RWPE2 (cell line): ENCODE results near the gene TRAF3IP1.
"Not testable (repeated sequence)": the region's sequence is repeated elsewhere in the genome, so short reads cannot be mapped to it uniquely, and the experiment has no call there.

Experiments used
- ATAC-seq: fragments of 200-7000 bp; cut with Tn5 transposase; 3 replicates; pipeline ENCODE4 v1.9.1; 2021; ENCODE audit warnings: low read depth
- DNase-seq: peaks from one replicate; pipeline ENCODE4 v3.0.0-alpha.2; 2020; ENCODE audit warnings: low spot score
- H3K27ac ChIP-seq: fragments of 450-650 bp; 2 replicates; pipeline ENCODE4 v1.5.1; 2017; ENCODE audit warnings: mild to moderate bottlenecking; ENCODE audit not compliant: poor library complexity, severe bottlenecking
- H3K27me3 ChIP-seq: fragments of 250-450 bp; sonication (Bioruptor Pico); 2 replicates; pipeline ENCODE4 v1.5.1; 2021; ENCODE audit warnings: mild to moderate bottlenecking, moderate library complexity; ENCODE audit not compliant: insufficient read depth, poor library complexity, severe bottlenecking
- H3K36me3 ChIP-seq: fragments of 250-450 bp; sonication (Bioruptor Pico); 2 replicates; pipeline ENCODE4 v1.5.1; 2020; ENCODE audit warnings: low read depth, mild to moderate bottlenecking, moderate library complexity
- H3K4me1 ChIP-seq: fragments of 250-450 bp; sonication (Bioruptor Pico); 2 replicates; pipeline ENCODE4 v1.5.1; 2021; ENCODE audit warnings: mild to moderate bottlenecking, moderate library complexity; ENCODE audit not compliant: insufficient read depth, poor library complexity, severe bottlenecking
- H3K4me3 ChIP-seq: fragments of 250-450 bp; sonication (Bioruptor Pico); 2 replicates; pipeline ENCODE4 v1.5.1; 2021; ENCODE audit warnings: mild to moderate bottlenecking, moderate library complexity; ENCODE audit not compliant: severe bottlenecking
- H3K9me3 ChIP-seq: fragments of 250-450 bp; sonication (Bioruptor Pico); 2 replicates; pipeline ENCODE4 v1.5.1; 2021; ENCODE audit warnings: mild to moderate bottlenecking, moderate library complexity; ENCODE audit not compliant: severe bottlenecking
- CTCF ChIP-seq: fragments of 450-650 bp; IDR thresholded peaks from one replicate; pipeline ENCODE4 v1.5.1; 2017; ENCODE audit warnings: mild to moderate bottlenecking, moderate library complexity; ENCODE audit not compliant: poor library complexity, severe bottlenecking

Gene TRAF3IP1

DNA sequence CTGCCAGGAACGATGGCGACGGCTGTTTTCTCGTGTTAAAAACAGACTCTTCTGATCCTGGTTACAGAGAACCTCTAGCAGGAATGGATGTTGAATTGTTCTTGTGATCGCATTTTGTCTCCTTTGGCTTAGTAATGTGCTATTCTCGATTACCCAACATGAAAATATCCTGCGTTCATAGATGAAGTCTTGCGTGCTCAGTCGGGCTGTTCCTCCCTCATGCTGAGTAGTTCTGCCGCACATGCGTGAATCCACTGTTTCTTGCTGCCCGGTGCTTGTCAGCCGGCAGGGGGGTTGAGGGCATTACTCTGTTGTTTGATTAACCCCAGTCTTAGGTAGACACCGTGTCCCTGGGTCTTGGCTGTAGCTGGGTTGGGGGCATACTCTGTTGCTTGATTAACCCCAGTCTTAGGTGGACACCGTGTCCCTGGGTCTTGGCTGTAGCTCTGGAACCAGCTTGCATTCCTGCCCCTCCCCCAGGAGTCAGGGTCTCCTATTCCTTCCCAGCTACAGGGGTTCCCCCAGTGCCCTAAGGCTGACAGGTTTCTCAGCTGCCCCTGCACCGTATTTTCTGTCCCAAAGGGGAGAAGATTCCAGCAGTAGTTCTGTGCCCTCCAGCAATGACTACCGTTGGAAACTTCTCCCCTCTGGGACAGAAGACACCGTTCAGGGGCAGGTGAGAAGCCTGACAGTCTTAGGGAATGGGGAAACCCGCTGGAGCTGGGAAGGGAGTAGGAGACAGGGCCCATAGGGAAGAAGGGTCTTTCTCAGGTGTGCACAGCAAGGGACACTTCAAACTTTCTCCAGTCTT, 84.3 kb downstream of the TRAF3IP1 start:
- H3K9me3 ChIP-seq, result no peaks in the 10 kb centered on the region
- DNase-seq (no peak), ATAC-seq (no peak)
- H3K27me3 ChIP-seq, result no peaks in the 10 kb centered on the region
- H3K4me1 ChIP-seq, result no peaks in the 10 kb centered on the region
- H3K4me3 ChIP-seq, result no peak overlapping the region
- TF ChIP-seq CTCF, result no peak
- H3K27ac ChIP-seq, result no peak overlapping the region
- peaks cover 12% of the 10 kb centered on the region; the same call in 1 of the 2 replicates for H3K36me3 ChIP-seq

DNA sequence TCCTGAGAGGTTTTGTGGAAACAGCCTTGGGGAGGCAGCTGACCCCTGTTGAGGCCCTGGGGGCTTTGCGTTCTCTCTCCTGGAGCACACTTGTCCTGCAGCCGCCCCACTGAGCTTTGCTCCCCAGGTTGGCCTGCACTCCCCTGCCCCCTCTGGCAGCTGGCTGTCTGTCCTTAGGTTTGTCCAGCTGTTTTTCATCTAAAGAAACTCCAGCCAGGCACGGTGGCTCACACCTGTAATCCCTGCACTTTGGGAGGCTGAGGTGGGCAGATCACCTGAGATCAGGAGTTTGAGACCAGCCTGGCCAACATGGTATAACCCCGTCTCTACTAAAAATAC, 84.9 kb downstream of the TRAF3IP1 start:
- H3K27me3 ChIP-seq, ATAC-seq, H3K27ac ChIP-seq, H3K4me3 ChIP-seq, DNase-seq, H3K9me3 ChIP-seq, H3K4me1 ChIP-seq: not testable (repeated sequence)
- H3K36me3 ChIP-seq, result peaks cover 12% of the 10 kb centered on the region; the same call in 1 of the 2 replicates

DNA sequence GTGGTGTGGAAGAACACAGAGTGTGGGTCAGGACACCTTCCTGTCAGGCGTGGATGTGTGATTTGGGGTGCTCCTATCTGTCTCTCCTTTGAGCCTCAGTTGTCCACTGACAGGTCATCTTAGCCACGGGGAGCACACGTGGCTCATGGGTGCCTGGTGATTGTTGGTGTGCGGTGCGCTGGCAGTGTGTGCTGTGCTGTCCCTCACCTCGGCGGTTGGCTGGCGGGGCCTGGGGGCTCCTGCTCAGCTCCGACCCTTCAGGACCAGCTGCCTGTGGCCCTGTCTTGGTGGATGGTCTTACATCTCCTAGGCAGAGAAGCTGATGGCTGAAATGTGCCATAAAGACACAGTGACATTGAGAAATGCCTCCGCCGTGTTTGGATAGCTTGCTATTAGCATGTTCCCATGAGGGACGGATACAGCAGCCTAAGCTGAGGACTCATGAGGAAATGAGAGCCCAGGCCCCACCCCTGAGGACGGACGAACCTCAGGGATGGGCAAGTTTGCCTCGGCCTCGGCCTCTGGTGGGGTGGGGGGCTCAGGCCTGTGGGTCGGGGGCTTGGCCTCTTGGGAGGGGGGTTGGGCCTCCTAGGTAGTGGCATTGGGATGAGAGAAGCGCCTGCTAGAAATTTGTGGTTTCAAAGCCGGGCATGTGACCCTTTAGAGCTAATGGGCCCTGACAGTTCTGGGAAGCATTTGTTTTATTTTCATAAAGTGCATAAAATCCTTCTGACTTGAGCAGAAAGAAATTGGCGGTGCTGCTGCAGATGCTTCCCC, 86.1 kb downstream of the TRAF3IP1 start:
- no peak overlapping the region for H3K27ac ChIP-seq
- no peaks in the 10 kb centered on the region for H3K4me1 ChIP-seq
- peaks cover under 1% of the 10 kb centered on the region; the same call in 1 of the 2 replicates for H3K36me3 ChIP-seq
- H3K9me3 ChIP-seq, result no peaks in the 10 kb centered on the region
- no peak overlapping the region for H3K4me3 ChIP-seq
- TF ChIP-seq CTCF, result no peak
- DNase-seq (no peak), ATAC-seq (no peak)
- H3K27me3 ChIP-seq, result no peaks in the 10 kb centered on the region

DNA sequence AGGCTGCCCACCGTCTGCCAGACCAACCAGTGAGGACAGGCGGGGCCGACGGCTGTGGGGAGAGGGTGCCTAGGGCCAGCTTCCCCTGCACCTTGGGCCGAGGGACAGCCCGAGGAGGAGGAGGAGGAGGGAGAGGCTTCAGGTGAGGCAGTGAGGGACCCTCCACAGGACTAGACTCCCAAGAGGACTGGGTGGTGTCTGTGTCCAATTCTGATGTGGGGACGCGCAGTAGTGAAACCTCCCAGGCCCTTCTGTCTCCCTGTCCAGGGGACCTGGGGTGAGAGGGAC, 86.6 kb downstream of the TRAF3IP1 start:
- H3K4me1 ChIP-seq, result no peaks in the 10 kb centered on the region
- no peaks in the 10 kb centered on the region for H3K36me3 ChIP-seq
- H3K9me3 ChIP-seq, result no peaks in the 10 kb centered on the region
- H3K27me3 ChIP-seq, result no peaks in the 10 kb centered on the region
- no peak for TF ChIP-seq CTCF
- ATAC-seq, result no peak
- no peak overlapping the region for H3K27ac ChIP-seq
- no peak for DNase-seq
- H3K4me3 ChIP-seq, result no peak overlapping the region

DNA sequence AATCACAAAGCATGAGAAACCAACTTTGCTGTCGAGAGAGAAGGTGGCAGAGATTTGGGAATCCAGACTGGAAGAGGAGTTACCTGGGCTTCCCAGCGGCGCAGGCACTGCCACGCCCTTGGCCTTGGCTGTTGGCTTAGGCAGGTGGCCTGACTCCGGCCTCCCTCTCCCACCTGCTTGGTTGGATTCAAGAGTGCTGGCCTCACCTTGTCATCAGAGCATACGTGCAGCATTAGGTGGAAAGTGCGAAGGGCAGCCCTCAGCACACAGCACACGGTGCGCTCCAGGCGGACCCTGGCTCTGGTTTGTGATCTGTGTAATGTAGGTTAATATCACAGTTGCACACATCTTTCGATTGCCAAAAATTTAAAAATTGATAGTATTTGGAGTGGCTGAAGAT, 87.2 kb downstream of the TRAF3IP1 start:
- H3K4me1 ChIP-seq, result no peaks in the 10 kb centered on the region
- no peak for TF ChIP-seq CTCF
- H3K4me3 ChIP-seq, result no peak overlapping the region
- H3K36me3 ChIP-seq, result no peaks in the 10 kb centered on the region
- DNase-seq (no peak), ATAC-seq (no peak)
- no peak overlapping the region for H3K27ac ChIP-seq
- no peaks in the 10 kb centered on the region for H3K9me3 ChIP-seq
- no peaks in the 10 kb centered on the region for H3K27me3 ChIP-seq
